Central memory CD8-positive, alpha-beta T cell (primary cell): ENCODE data around the gene C16orf74.

Experiments used
- ATAC-seq: fragments of 150-1000 bp; cut with Tn5 transposase; replicated peaks from 2 replicates; pipeline ENCODE4 v1.10.0; 2022; ENCODE audit warnings: mild to moderate bottlenecking, moderate FRiP score, moderate number of reproducible peaks; ENCODE audit not compliant: poor library complexity, severe bottlenecking; ENCODE audit errors: extremely low read depth
- DNase-seq, 2 donors: peaks; one replicate each; pipeline ENCODE4 v3.0.0; 2021; ENCODE audit warnings: low spot score in 2 of 2
- H3K27ac Mint-ChIP-seq: one replicate; pipeline ENCODE4 v1.8.0; 2022; ENCODE audit warnings: low read depth, mild to moderate bottlenecking, moderate library complexity, mixed read lengths
- H3K27me3 Mint-ChIP-seq: one replicate; pipeline ENCODE4 v1.8.0; 2022; ENCODE audit warnings: mixed read lengths
- H3K36me3 Mint-ChIP-seq: one replicate; pipeline ENCODE4 v1.8.0; 2022; ENCODE audit warnings: mild to moderate bottlenecking, moderate library complexity, mixed read lengths; ENCODE audit not compliant: insufficient read depth
- H3K4me1 Mint-ChIP-seq: one replicate; pipeline ENCODE4 v1.8.0; 2022; ENCODE audit warnings: mixed read lengths
- H3K4me3 Mint-ChIP-seq: one replicate; pipeline ENCODE4 v1.8.0; 2022; ENCODE audit warnings: mild to moderate bottlenecking, moderate library complexity, mixed read lengths
- H3K9me3 Mint-ChIP-seq: one replicate; pipeline ENCODE4 v1.8.0; 2022; ENCODE audit warnings: mixed read lengths

The C16orf74 gene

DNA sequence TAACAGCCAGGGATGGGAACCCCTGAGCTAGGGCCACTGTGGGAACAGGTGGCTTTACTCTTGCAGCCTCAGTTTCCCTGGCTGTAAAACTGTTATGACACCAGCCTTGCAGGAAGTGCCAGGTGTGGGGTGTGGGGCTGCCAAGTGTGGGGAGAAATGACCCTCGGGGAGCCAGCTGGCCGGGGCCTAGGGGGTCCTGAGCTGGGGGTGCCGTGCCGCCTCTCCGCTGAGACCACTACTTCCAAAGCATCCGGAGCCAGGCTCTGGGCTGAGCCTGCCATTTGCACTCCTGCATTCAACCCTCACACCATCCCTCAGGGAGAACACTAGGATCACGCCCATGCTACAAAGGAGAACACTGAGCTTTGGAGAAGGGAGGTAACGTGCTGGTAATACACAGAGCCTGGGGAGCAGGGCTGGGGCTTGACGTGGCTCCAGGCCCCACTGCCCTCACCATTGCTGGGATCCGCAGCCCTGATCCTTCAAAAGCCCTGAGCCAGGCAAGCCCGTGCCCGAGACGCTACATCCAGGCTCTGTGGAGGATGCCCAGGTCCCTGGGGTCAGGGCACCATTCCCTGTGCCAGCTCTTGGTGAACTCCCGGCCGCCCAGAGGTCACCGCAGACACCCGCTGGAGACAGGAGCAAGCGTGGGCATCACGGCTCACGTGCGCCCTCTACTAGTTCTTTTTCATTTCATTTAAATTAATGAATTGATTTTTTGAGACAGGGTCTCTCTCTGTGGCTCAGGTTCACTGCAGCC is 33.3 kb downstream of the C16orf74 start:
- Mint-ChIP-seq H3K4me1 (no peaks in the 10 kb centered on the region), H3K27me3 (peaks cover 6% of the 10 kb centered on the region), H3K36me3 (peaks cover 4% of the 10 kb centered on the region), H3K27ac (no peak overlapping the region), H3K4me3 (no peak overlapping the region), H3K9me3 (no peaks in the 10 kb centered on the region)
- DNase-seq (peak; percentile 13 to 45), ATAC-seq (no peak)

GRCh38 chr16:85716680-85717038 is 34.2 kb downstream of the C16orf74 start:
- H3K4me1 Mint-ChIP-seq: no peaks in the 10 kb centered on the region
- no peak for DNase-seq
- H3K27me3 Mint-ChIP-seq: peaks cover 6% of the 10 kb centered on the region
- H3K9me3 Mint-ChIP-seq: no peaks in the 10 kb centered on the region
- no peak for ATAC-seq
- H3K27ac Mint-ChIP-seq: no peak overlapping the region
- peaks cover 4% of the 10 kb centered on the region for H3K36me3 Mint-ChIP-seq
- H3K4me3 Mint-ChIP-seq: no peak overlapping the region

DNA sequence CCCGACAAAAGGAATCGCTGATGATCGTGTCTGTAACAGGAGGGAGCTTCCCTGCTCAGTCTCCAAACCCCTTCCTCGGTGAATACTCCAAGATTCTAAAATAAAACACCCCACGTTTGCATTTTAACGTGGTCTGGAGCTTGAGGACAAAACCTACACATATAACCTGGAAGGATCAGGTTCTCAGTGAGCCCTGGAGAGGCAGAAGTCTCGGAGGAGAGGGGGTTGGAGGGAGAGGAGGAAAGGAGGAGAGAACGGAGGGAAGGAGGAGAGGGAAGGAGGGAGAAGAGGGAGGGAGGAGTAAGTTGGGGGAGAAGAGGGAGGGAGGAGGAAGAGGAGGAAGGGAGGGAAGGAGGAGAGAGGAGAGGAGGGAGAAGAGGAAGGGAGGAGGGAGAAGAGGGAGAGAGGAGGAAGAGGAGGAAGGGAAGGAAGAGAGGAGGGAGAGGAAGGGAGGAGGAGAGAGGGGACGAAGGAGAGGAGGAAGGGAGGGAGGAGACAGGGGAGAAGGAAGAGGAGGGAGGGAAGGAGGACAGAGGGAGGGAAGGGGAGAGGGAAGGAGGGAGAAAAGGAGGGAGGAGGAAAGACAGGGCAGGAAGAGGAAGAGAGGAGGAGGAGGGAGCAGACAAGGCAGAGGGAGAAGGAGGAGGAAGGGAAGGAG is 34.7 kb downstream of the C16orf74 start:
- Mint-ChIP-seq H3K9me3 (no peaks in the 10 kb centered on the region), H3K27me3 (peaks cover 6% of the 10 kb centered on the region), H3K36me3 (peaks cover 2% of the 10 kb centered on the region), H3K4me1 (no peaks in the 10 kb centered on the region), H3K4me3 (no peak overlapping the region), H3K27ac (no peak overlapping the region)
- ATAC-seq (no peak), DNase-seq (no peak)

GRCh38 chr16:85715169-85716021 is 35.5 kb downstream of the C16orf74 start:
- Mint-ChIP-seq H3K9me3 (no peaks in the 10 kb centered on the region), H3K4me3 (no peak overlapping the region), H3K27ac (no peak overlapping the region), H3K4me1 (no peaks in the 10 kb centered on the region), H3K27me3 (peaks cover 6% of the 10 kb centered on the region), H3K36me3 (peaks cover 2% of the 10 kb centered on the region)
- ATAC-seq: no peak
- no peak for DNase-seq

GRCh38 chr16:85712801-85713200 is 38.1 kb downstream of the C16orf74 start:
- no peak overlapping the region for H3K4me3 Mint-ChIP-seq
- no peaks in the 10 kb centered on the region for H3K9me3 Mint-ChIP-seq
- peaks cover 2% of the 10 kb centered on the region for H3K36me3 Mint-ChIP-seq
- no peaks in the 10 kb centered on the region for H3K27me3 Mint-ChIP-seq
- DNase-seq (no peak), ATAC-seq (no peak)
- H3K4me1 Mint-ChIP-seq: no peaks in the 10 kb centered on the region
- H3K27ac Mint-ChIP-seq: no peak overlapping the region

DNA sequence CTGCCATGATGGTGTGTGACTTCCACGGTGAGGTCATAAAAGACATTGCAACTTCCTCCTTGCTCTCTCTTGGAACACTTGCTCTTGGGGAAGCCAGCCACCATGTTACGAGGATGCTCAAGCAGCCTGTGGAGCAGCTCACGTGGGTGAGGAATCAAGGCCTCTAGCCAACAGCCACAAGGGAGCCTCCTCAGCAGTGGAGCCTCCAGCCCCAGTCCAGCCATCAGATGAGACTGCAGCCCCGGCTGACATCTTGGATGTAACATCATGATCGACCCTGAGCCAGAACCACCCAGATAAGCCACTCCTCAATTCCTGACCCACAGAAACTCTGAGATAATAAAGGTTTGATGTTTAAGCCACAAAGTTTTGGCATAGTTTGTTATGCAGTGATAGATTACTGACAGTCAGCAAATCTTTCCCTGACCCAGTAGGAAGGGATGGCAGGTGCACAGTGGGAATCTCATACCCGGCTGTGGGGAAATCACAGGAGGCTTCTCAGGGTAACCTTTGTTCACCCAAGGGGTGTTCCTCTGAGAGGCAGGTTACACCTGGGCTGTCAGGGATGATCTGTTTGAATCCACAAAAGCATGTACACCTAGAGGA is 38.8 kb downstream of the C16orf74 start:
- ATAC-seq (no peak), DNase-seq (no peak)
- no peak overlapping the region for H3K27ac Mint-ChIP-seq
- no peaks in the 10 kb centered on the region for H3K4me1 Mint-ChIP-seq
- H3K4me3 Mint-ChIP-seq: no peak overlapping the region
- no peaks in the 10 kb centered on the region for H3K27me3 Mint-ChIP-seq
- no peaks in the 10 kb centered on the region for H3K9me3 Mint-ChIP-seq
- H3K36me3 Mint-ChIP-seq: peaks cover 2% of the 10 kb centered on the region

DNA sequence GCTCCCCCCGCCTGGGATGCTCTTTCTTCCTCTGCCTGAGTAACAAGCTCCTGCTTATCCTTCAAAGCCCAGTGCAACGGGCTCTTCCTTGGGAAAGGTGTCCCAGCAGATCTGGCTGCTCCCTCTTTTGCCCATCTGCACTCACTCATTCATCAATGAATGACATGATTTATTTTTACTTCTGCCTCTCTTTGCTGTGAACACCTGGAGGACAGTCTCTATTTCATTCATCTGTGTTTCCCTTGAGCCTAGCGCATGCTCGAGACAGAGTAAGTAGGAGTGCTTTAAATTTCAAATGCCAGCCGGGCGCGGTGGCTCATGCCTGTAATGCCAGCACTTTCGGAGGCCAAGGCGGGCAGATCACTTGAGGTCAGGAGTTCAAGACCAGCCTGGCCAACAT is 40.2 kb downstream of the C16orf74 start:
- Mint-ChIP-seq H3K4me1 (no peaks in the 10 kb centered on the region), H3K27me3 (no peaks in the 10 kb centered on the region), H3K36me3 (peaks cover 2% of the 10 kb centered on the region), H3K9me3 (no peaks in the 10 kb centered on the region), H3K4me3 (no peak overlapping the region), H3K27ac (no peak overlapping the region)
- DNase-seq: no peak
- no peak for ATAC-seq

GRCh38 chr16:85709766-85710585 is 40.9 kb downstream of the C16orf74 start:
- Mint-ChIP-seq H3K4me3 (no peak overlapping the region), H3K4me1 (no peaks in the 10 kb centered on the region), H3K36me3 (peaks cover 2% of the 10 kb centered on the region), H3K27me3 (no peaks in the 10 kb centered on the region), H3K9me3 (no peaks in the 10 kb centered on the region), H3K27ac (no peak overlapping the region)
- DNase-seq: no peak
- ATAC-seq: no peak

- no peak for ATAC-seq
Measured at GRCh38 chr16:85708338-85708737, 42.6 kb downstream of the C16orf74 start.

GRCh38 chr16:85707528-85708095 is 43.3 kb downstream of the C16orf74 start:
- DNase-seq (no peak), ATAC-seq (no peak)
- Mint-ChIP-seq H3K27me3 (no peaks in the 10 kb centered on the region), H3K4me3 (no peak overlapping the region), H3K27ac (no peak overlapping the region), H3K4me1 (no peaks in the 10 kb centered on the region), H3K36me3 (no peaks in the 10 kb centered on the region), H3K9me3 (no peaks in the 10 kb centered on the region)

More at GRCh38 chr16:85708338-85708737, 42.6 kb downstream of the C16orf74 start:
- H3K27ac Mint-ChIP-seq: no peak overlapping the region
- no peaks in the 10 kb centered on the region for H3K9me3 Mint-ChIP-seq
- no peaks in the 10 kb centered on the region for H3K4me1 Mint-ChIP-seq
- DNase-seq: no peak
- H3K4me3 Mint-ChIP-seq: no peak overlapping the region
- no peaks in the 10 kb centered on the region for H3K27me3 Mint-ChIP-seq
- H3K36me3 Mint-ChIP-seq: no peaks in the 10 kb centered on the region

- DNase-seq (no peak), ATAC-seq (no peak)
- H3K27ac Mint-ChIP-seq: no peak overlapping the region
- H3K9me3 Mint-ChIP-seq: no peaks in the 10 kb centered on the region
- no peaks in the 10 kb centered on the region for H3K4me1 Mint-ChIP-seq
- no peak overlapping the region for H3K4me3 Mint-ChIP-seq
- H3K27me3 Mint-ChIP-seq: no peaks in the 10 kb centered on the region
- H3K36me3 Mint-ChIP-seq: no peaks in the 10 kb centered on the region
Measured at GRCh38 chr16:85706449-85707034, 44.4 kb downstream of the C16orf74 start.
